Heart left ventricle (tissue), 16 donors: ENCODE results near the gene TMEM52B. TPM values are rescaled to one million over a fixed set of nuclear protein-coding genes. Genes with fewer than 3 reads are reported as not detected.
"Not testable (repeated sequence)": the region's sequence is repeated elsewhere in the genome, so short reads cannot be mapped to it uniquely, and the experiment has no call there.

Experiments used
- ATAC-seq, 4 donors: fragments of 200-7000 bp; cut with Tn5 transposase; one replicate each; pipeline ENCODE4 v1.9.1; 2020 to 2022; ENCODE audit warnings: moderate library complexity in 4 of 4, mild to moderate bottlenecking in 3 of 4, moderate number of reproducible peaks in 1 of 4
- DNase-seq, 5 donors: peaks; one replicate each; pipeline ENCODE4 v3.0.0-alpha.2; 2020
- H3K27ac ChIP-seq, 12 donors: fragments of 200-600 bp; sonication (generic) in 4 of 12; one replicate each; pipeline versions ENCODE4 v1.5.0 to v1.8.0; 2016 to 2022; ENCODE audit warnings: mild to moderate bottlenecking in 2 of 12
- H3K27me3 ChIP-seq, 9 donors: fragments of 200-600 bp; sonication (generic) in 2 of 9; one replicate each; pipeline versions ENCODE4 v1.5.1 to v1.8.0; 2016 to 2022; ENCODE audit warnings: mild to moderate bottlenecking in 3 of 9
- H3K36me3 ChIP-seq, 9 donors: fragments of 200-600 bp; sonication (generic) in 2 of 9; one replicate each; pipeline versions ENCODE4 v1.5.0 to v1.8.0; 2018 to 2022; ENCODE audit warnings: mild to moderate bottlenecking in 2 of 9
- H3K4me1 ChIP-seq, 12 donors: fragments of 200-600 bp; sonication (generic) in 4 of 12; one replicate each; pipeline versions ENCODE4 v1.5.0 to v1.8.0; 2016 to 2022; ENCODE audit warnings: mild to moderate bottlenecking in 3 of 12
- H3K4me3 ChIP-seq, 12 donors: fragments of 200-600 bp; sonication (generic) in 4 of 12; one replicate each; pipeline versions ENCODE4 v1.5.0 to v1.8.0; 2017 to 2022; ENCODE audit warnings: mild to moderate bottlenecking in 9 of 12, moderate library complexity in 4 of 12
- H3K9me3 ChIP-seq, 12 donors: fragments of 200-600 bp; sonication (generic) in 4 of 12; one replicate each; pipeline versions ENCODE4 v1.5.0 to v1.8.0; 2016 to 2022; ENCODE audit warnings: mild to moderate bottlenecking in 1 of 12
- POLR2A ChIP-seq, 2 donors: fragments of 450-650 bp; IDR thresholded peaks; one replicate each; pipeline ENCODE4 v1.6.1; 2017; ENCODE audit warnings: antibody characterized with exemption in 2 of 2, mild to moderate bottlenecking in 2 of 2, moderate library complexity in 2 of 2
- WGBS, 4 donors: extraction: QIAGEN DNeasy Blood & Tissue Kit in 2 of 4; methylation state at CpG; one replicate each; pipeline versions ENCODE4 v1.1.5 to v1.1.7; 2013 to 2018; 5-methylcytosine and 5-hydroxymethylcytosine counted together
- intact Hi-C, 10 donors: fragments of 100-400 bp; cut with DNase I; formaldehyde crosslinking; loops; one replicate each; pipeline versions ENCODE4 v1.11.1 to v1.14.2; 2022
- polyA plus RNA-seq, 2 donors: library from polyadenylated mRNA; stranded (reverse); fragments of 200-250 nt; gene quantifications; one replicate each; pipeline ENCODE4 v1.2.3, GENCODE V29; 2013
- total RNA-seq, 9 donors: library from RNA; depleted of rRNA in 2 of 9; stranded (reverse); fragments of >200 nt in 2 of 9; fragmentation: NEBNext Ultra II Directional in 3 of 9; extraction: Animal tissue kit (Norgen Biotek cat#: 25700) in 3 of 9; gene quantifications; one replicate each; pipeline versions ENCODE4 v1.1.0 to v1.2.4, GENCODE V29; 2016 to 2023
- TF ChIP-seq, protein P1 (sequence below), 12 donors: fragments of 200-600 bp; sonication (generic) in 4 of 12; IDR thresholded peaks; one replicate each; pipeline versions ENCODE4 v1.5.0 to v1.8.0; 2018 to 2022; ENCODE audit warnings: antibody characterized with exemption in 12 of 12, mild to moderate bottlenecking in 5 of 12
- donor health status: ischemic (EF 13 %, LVEDD 7.1; RV severe dilation, severe dysfunction).
- donor health status: healthy with polysubstance abuse.
- donor health status: DM: no; HTN: yes; CAD: no.
- donor health status: DM: no; HTN: no; CAD: no.
- donor health status: ischemic (EF 25% LVEDD 6.9; RV normal size, moderate dysfunction).
- donor health status: ischemic (EF 25% LVEDD 5.7; RV mildly dilated, moderate dysfunction).
- donor health status: healthy.
- donor health status: DM: yes; HTN: yes; CAD: no.
- donor health status: ischemic (EF 35%, LVEDD 5.7; RV mildly dilated, moderate dysfunction).
- donor health status: nonischemic (EF 11% LVEDD 7.7; RV severe dilation, severe dysfunction).
- donor health status: DM: yes; HTN: yes; CAD: no.
- donor health status: PGD.
- donor health status: ischemic (EF 29% LVEDD 5.4; RV normal size, mild dysfunction).
- donor health status: nonischemic (EF 23%, LVEDD 6.1; RV moderate dilation, normal function).

TMEM52B gene
- total and polyA plus RNA-seq, 11 donors, result 0.03 to 0.53 TPM; not detected in 9

DNA sequence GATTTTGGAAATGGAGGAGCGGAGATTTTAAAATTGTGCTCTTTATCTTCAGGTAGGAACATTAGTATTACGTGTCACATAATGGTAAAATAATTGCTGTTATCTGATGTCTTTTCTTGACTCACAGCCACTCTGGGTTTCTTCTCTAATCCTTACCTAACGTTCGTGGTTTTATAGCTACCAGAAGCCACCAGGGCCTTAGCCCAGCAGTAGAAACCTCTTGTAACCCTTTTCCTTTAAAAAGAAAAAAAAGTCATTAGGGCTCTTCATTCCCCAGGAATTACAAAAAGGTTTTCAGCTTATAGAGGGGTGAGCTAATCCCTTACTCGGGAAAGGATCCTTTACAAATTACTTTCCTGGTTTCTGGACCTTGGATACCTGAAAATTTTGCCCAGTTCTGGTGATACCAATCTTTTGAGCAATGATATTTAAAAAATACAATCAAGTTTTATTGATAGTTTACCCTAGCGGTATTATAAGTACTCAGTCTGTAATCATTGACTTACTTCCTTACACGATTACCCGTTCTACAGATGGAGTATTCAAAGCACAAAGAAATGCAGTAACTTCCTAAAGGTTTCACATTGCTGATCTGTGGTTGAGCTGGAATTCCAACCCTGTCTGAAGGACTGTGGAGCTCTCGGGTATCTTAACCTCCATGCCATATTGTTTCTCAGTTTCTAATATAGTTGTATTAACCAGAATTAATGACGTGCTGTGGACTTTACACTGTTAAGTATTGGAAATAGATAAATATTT lies 35.5 kb downstream of the TMEM52B start:
- intact Hi-C loops, result loop anchor here in 6 of 10 donors (5.0 to 10.0 kb wide), 4 partner anchors 148 to 510 kb away; partner anchors contain the start of gene YBX3 (in 4 of the 6)
- peak overlapping the region; percentile 95 to 100 (median 98) for H3K27ac ChIP-seq
- DNase-seq (no peak), ATAC-seq (no peak)
- peaks cover 0 to 34% (median 22%) of the 10 kb centered on the region in 9 donors for H3K36me3 ChIP-seq
- H3K4me3 ChIP-seq, result peak overlapping the region; percentile 65 to 89 (median 80)
- peaks cover 4 to 53% (median 31%) of the 10 kb centered on the region in 12 donors for H3K4me1 ChIP-seq
- WGBS, 4 donors, result 13 to 20% (median 15%) methylated on average over 10 of the region's 10 CpGs
- H3K9me3 ChIP-seq, result no peaks in the 10 kb centered on the region
- H3K27me3 ChIP-seq, result no peaks in the 10 kb centered on the region
- TF ChIP-seq, protein P1, sequence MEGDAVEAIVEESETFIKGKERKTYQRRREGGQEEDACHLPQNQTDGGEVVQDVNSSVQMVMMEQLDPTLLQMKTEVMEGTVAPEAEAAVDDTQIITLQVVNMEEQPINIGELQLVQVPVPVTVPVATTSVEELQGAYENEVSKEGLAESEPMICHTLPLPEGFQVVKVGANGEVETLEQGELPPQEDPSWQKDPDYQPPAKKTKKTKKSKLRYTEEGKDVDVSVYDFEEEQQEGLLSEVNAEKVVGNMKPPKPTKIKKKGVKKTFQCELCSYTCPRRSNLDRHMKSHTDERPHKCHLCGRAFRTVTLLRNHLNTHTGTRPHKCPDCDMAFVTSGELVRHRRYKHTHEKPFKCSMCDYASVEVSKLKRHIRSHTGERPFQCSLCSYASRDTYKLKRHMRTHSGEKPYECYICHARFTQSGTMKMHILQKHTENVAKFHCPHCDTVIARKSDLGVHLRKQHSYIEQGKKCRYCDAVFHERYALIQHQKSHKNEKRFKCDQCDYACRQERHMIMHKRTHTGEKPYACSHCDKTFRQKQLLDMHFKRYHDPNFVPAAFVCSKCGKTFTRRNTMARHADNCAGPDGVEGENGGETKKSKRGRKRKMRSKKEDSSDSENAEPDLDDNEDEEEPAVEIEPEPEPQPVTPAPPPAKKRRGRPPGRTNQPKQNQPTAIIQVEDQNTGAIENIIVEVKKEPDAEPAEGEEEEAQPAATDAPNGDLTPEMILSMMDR (IDR thresholded peaks at IDR 0.05), result no peak
- no peak for TF ChIP-seq POLR2A (IDR thresholded peaks at IDR 0.05)

DNA sequence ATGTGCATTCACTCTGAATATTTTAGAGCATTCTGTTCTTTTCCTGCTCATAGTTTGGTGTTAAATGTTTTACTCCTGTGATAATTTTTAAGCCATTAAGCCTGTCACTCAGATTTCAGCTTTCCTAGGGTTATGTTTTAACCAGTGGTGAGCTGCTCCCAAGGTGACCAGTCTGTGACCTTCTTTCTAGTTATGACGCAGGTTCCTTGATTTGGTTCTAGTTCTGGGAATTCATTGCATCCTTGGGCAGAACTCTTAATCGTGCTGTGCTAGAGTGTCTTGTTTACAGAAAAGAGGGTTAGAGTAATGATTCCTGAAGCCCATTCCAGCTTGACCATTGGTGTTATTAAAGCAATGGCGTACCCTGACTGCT lies 36.0 kb downstream of the TMEM52B start:
- ATAC-seq, result peak; percentile 4 to 13 (median 5)
- peak in 1 of 5 donors; percentile 10 for DNase-seq
- no peaks in the 10 kb centered on the region for H3K27me3 ChIP-seq
- peaks cover 4 to 59% (median 36%) of the 10 kb centered on the region in 12 donors for H3K4me1 ChIP-seq
- H3K27ac ChIP-seq, result peak overlapping the region; percentile 95 to 100 (median 98)
- TF ChIP-seq, protein P1 (IDR thresholded peaks at IDR 0.05), result no peak
- peak in 1 of 2 donors; percentile 10 for TF ChIP-seq POLR2A (IDR thresholded peaks at IDR 0.05)
- 40 to 50% (median 47%) methylated on average over 3 of the region's 3 CpGs for WGBS, 4 donors
- H3K36me3 ChIP-seq, result peaks cover 0 to 39% (median 28%) of the 10 kb centered on the region in 9 donors
- H3K9me3 ChIP-seq, result no peaks in the 10 kb centered on the region
- peak overlapping the region; percentile 65 to 89 (median 80) for H3K4me3 ChIP-seq
- intact Hi-C loops, result loop anchor here in 6 of 10 donors (5.0 to 10.0 kb wide), 4 partner anchors 147 to 510 kb away; partner anchors contain the start of gene YBX3 (in 4 of the 6)

DNA sequence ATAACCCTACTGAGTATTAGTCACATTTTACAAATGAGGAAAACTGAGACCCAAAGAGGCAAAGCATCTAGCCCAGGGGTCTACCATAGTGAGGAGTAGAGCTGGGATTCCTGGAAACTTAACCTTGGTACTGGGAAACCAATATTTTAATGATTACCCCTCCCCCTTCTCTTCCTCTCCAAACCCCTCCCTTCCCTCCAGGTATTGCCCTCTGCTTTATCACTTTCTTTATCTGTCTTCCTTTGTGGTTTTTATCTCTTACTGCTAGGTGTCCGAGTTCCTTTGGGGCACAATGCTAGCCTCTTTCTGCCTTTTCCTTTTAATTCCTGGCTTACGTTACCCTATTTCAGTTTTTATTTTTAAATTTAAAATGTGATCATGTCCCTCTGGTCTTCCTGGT lies 36.6 kb downstream of the TMEM52B start:
- H3K27ac ChIP-seq, result peak overlapping the region; percentile 95 to 100 (median 98)
- TF ChIP-seq POLR2A (IDR thresholded peaks at IDR 0.05), result no peak
- TF ChIP-seq, protein P1 (IDR thresholded peaks at IDR 0.05), result no peak
- DNase-seq (no peak), ATAC-seq (no peak)
- WGBS, 4 donors, result 24 to 29% (median 27%) methylated on average over 2 of the region's 2 CpGs
- H3K36me3 ChIP-seq, result peaks cover 0 to 45% (median 33%) of the 10 kb centered on the region in 9 donors
- H3K27me3 ChIP-seq, result no peaks in the 10 kb centered on the region
- peak overlapping the region in 11 of 12 donors; percentile 65 to 89 (median 82) for H3K4me3 ChIP-seq
- no peaks in the 10 kb centered on the region for H3K9me3 ChIP-seq
- intact Hi-C loops, result loop anchor here in 3 of 10 donors (10.0 kb wide), 2 partner anchors 499 to 509 kb away; partner anchors contain the start of gene YBX3 (in 1 of the 3)
- H3K4me1 ChIP-seq, result peaks cover 4 to 64% (median 42%) of the 10 kb centered on the region in 12 donors

DNA sequence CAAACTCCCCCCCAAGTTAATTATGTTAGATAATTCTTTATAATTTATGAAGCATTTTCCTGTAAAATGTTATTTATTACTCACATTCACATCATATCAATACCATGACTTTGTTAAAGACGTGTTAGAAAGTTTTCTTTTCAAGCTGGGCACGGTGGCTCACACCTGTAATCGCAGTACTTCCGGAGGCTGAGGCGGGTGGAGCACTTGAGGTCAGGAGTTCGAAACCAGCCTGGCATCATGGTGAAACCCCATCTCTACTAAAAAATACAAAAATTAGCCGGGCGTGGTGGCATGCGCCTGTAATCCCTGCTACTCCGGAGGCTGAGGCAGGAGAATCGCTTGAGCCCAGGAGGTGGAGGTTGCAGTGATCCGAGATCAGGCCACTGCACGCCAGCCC lies 37.1 kb downstream of the TMEM52B start:
- intact Hi-C loops, result loop anchor here in 3 of 10 donors (10.0 kb wide), 2 partner anchors 499 to 509 kb away; partner anchors contain the start of gene YBX3 (in 1 of the 3)
- ATAC-seq, DNase-seq, H3K27me3 ChIP-seq, H3K9me3 ChIP-seq: not testable (repeated sequence)
- Histone ChIP-seq H3K4me3 (peak overlapping the region in 9 of 12 donors; percentile 71 to 89 (median 82)), H3K4me1 (peaks cover 4 to 69% (median 47%) of the 10 kb centered on the region in 12 donors), H3K36me3 (peaks cover 0 to 50% (median 38%) of the 10 kb centered on the region in 9 donors), H3K27ac (peak overlapping the region in 10 of 12 donors; percentile 98 to 100 (median 98))
- WGBS, 4 donors, result 76 to 87% (median 85%) methylated on average over 13 of the region's 13 CpGs
